Right ventricle myocardium inferior (tissue), 1 donor: ENCODE results near the gene KBTBD12. TPM values are rescaled to one million over a fixed set of nuclear protein-coding genes. Genes with fewer than 3 reads are reported as not detected.
A peak's percentile ranks its signal among the peaks of the same experiment; 100 is the strongest.
"Not testable (repeated sequence)": the region's sequence is repeated elsewhere in the genome, so short reads cannot be mapped to it uniquely, and the experiment has no call there.

ENCODE experiments used
- ATAC-seq: fragments of 200-7000 bp; cut with Tn5 transposase; one replicate; pipeline ENCODE4 v1.9.1; 2020; ENCODE audit warnings: mild to moderate bottlenecking, moderate library complexity
- DNase-seq: peaks from one replicate; pipeline ENCODE4 v3.0.0; 2021; ENCODE audit errors: missing footprints
- intact Hi-C: fragments of 100-400 bp; cut with DNase I; formaldehyde crosslinking; loops from one replicate; pipeline ENCODE4 v1.11.0; 2022
- total RNA-seq: library from RNA; stranded (reverse); fragmentation: NEBNext Ultra II Directional; extraction: Animal tissue kit (Norgen Biotek cat#: 25700); gene quantifications from one replicate; pipeline ENCODE4 v1.2.1, GENCODE V29; 2021
- donor health status: DM: no; HTN: yes; CAD: no; lungs with severe emphysema.

Gene KBTBD12
- total RNA-seq, 1 donor from 2014 or later: 29.7 TPM

DNA sequence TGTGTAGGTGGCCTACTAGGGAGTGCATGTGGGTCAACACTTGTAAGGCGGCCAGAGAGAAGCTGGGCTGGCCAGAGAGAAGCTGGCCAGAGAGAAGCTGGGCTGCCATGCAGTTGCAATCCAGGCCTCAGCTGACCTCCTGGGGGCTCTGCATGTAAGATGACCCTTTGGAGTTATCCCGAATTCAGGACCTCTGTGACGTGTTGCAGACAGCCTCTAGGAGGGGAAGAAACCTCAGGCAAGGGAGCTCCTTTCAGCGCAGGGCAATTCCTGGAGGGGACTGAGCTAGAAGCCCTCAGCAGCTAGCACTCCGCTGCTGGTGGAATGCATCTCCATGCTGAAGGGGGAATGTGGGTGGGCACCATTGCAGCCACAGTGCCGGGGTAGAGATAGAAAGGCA, 15.8 kb upstream of the KBTBD12 start:
- ATAC-seq (no peak), DNase-seq (no peak)
- intact Hi-C loops: no loop called here

- DNase-seq (no peak), ATAC-seq (no peak)
- intact Hi-C loops: no loop called here
These were observed 15.3 kb upstream of the KBTBD12 start for GRCh38 chr3:127899766-127900165.

GRCh38 chr3:127900536-127900935, 14.5 kb upstream of the KBTBD12 start:
- ATAC-seq (no peak), DNase-seq (no peak)
- intact Hi-C loops: no loop called here

- no peak for DNase-seq
- ATAC-seq: no peak
- intact Hi-C loops: no loop called here
These were observed 12.5 kb upstream of the KBTBD12 start for GRCh38 chr3:127902486-127902885.

DNA sequence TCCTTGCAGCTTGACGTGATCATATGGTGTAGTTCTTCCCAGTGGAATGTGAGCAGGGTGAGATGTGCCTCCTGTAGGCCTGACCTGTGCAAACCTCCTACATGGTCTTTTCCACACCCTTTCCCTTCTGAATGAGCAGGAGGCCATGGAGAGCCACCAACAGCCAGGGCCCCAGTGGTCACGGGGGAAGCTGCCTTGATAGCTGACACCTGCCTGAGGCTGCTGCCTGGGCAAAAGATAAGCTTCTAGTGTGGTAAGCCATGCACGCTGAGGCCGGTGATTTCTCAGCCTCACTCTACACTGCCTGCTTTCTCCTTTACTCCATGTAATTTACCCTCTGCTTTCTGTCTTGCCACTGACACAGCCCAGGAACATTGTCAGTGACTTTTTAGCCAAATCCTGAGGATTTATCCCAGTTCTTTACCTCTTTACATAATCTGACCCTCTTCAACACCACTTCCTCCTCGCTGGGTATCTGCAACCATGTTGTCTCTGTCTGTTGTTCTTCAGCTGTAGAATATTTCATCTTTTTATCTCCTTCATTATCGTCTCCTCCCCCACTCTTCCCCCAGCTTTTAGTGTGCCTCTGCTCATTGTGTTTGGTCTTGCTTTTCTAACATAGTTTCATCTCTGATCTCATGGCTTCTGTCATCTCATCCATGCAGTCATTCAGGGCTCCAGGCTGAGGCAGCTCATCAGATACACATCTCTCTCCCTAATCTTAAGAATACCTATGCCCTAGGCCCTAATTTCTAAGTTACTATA, 11.2 kb upstream of the KBTBD12 start:
- ATAC-seq (no peak), DNase-seq (no peak)
- intact Hi-C loops: no loop called here

- ATAC-seq (no peak), DNase-seq (no peak)
- intact Hi-C loops: no loop called here
These were observed 9.5 kb upstream of the KBTBD12 start for GRCh38 chr3:127905556-127905955.

DNA sequence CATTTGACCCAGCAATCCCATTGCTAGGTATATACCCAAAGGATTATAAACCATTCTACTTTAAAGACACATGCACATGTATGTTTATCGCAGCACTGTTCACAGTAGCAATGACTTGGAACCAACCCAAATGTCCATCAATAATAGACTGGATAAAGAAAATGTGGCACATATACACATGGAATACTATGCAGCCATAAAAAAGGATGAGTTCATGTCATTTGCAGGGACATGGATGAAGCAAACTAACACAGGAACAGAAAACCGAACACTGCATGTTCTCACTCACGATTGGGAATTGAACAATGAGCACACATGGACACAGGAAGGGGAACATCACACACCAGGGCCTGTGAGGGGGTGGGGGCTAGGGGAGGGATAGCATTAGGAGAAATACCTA, 8.4 kb upstream of the KBTBD12 start:
- intact Hi-C loops, DNase-seq, ATAC-seq: not testable (repeated sequence)

DNA sequence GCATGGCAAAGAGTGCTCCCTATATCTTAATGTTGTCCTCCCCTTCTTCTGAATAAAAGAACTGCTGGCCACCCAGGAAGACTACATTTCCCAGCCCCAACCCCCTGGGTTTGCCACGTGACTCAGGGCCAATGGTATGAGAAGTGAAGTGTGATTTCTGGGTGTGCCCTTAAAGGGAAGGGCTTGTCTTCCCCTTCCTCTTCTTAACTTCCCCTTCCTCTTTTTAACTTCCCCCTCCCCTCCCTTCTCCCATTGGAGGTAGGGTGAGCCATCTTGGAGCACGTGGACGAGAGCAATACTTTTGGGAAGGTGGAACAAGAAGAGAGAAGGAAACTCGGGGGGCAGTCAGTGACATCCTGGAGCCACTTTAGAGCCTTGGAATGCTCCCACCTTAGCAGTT, 6.8 kb upstream of the KBTBD12 start:
- ATAC-seq (peak; percentile 55), DNase-seq (no peak)
- intact Hi-C loops: no loop called here

GRCh38 chr3:127908951-127909350, 6.1 kb upstream of the KBTBD12 start:
- ATAC-seq (no peak), DNase-seq (no peak)
- intact Hi-C loops: no loop called here

DNA sequence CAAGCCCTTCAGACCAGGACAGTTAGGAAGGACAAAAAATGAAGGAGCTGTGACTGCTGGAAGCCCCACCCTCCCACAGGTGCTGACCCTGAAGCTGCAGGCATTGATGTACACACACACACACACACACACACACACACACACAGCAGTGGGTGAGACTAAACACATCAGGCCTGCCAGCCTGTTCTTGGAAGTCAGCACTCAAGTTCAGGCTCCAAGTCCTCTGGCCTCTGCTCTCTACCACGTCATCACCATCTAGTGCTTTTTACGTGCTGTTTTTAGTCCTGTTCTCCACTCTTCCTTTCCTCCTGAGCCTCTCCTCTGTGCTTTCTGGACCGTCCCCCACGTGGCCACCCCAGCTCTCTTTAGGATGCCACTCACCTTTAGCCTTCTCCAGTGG, 5.4 kb upstream of the KBTBD12 start:
- ATAC-seq (peak; percentile 29), DNase-seq (no peak)
- intact Hi-C loops: no loop called here

- intact Hi-C loops: no loop called here
- DNase-seq: no peak
These were observed 3.6 kb upstream of the KBTBD12 start for GRCh38 chr3:127911421-127911931.

GRCh38 chr3:127913841-127914240, 1.2 kb upstream of the KBTBD12 start:
- intact Hi-C loops: loop anchor here (2.0 kb wide), 1 partner anchor 91 kb away; the partner anchor contains the start of gene MGLL
- not testable (repeated sequence) for ATAC-seq, DNase-seq

More at GRCh38 chr3:127911421-127911931, 3.6 kb upstream of the KBTBD12 start:
- peak; percentile 59 for ATAC-seq

DNA sequence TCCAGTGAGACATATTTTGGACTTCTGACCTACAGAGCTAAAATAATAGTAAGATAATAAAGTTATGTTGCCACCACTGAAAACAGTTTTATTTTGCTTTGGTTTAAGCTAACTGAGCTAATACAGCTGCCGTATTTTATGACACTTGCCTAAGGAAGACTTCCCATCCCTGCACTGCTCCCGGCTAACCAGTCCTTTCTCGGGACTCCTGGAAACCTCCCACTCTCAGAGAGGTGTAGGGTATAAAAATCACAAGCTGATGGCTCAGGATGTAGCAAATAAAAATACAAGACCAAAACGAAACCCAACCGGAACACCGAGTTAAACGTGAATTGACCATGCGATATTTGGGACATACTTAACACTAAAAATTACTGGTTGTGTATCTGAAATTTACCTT, 448 bp upstream of the KBTBD12 start:
- intact Hi-C loops: no loop called here
- no peak for ATAC-seq
- no peak for DNase-seq

- ATAC-seq (no peak), DNase-seq (no peak)
- intact Hi-C loops: loop anchor here (5.0 kb wide), 2 partner anchors 46 to 136 kb away; partner anchors contain the start of gene SEC61A1
These were observed 983 bp downstream of the KBTBD12 start for GRCh38 chr3:127915937-127916493.

- intact Hi-C loops: no loop called here
- DNase-seq (no peak), ATAC-seq (no peak)
These were observed 5.7 kb downstream of the KBTBD12 start for GRCh38 chr3:127920738-127921137.

DNA sequence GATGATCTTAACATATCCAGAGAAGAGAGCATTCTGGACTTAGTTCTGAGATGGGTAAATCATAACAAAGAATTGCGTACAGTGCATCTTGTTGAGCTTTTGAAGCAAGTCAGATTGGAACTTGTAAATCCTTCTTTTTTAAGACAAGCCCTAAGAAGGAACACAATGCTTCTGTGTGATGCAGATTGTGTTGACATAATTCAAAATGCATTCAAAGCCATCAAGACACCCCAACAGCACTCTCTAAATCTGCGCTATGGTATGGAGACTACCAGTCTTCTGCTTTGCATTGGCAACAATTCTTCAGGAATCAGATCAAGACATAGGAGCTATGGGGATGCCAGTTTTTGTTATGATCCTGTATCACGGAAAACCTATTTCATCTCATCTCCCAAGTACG, 8.6 kb downstream of the KBTBD12 start:
- intact Hi-C loops: no loop called here
- ATAC-seq (no peak), DNase-seq (no peak)

DNA sequence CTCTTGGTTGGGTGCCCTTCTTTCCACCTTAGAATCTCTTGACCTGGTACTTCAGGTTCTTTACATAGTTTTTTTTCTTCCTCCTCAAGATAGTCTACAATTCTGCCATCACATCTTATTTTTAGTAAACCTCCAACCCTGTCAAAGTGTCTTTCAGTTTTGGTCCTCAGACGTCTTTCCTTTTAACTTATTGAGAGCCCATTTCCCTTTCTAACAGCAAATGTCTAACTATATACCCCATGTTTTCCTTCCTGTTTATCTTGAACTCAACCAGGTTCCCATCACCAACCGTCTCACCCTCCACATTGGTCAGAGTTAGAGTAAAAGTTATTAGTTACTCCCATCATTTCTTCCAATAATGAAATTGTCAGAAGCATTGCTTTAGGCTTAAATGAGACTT, 10.4 kb downstream of the KBTBD12 start:
- no peak for ATAC-seq
- no peak for DNase-seq
- intact Hi-C loops: no loop called here

DNA sequence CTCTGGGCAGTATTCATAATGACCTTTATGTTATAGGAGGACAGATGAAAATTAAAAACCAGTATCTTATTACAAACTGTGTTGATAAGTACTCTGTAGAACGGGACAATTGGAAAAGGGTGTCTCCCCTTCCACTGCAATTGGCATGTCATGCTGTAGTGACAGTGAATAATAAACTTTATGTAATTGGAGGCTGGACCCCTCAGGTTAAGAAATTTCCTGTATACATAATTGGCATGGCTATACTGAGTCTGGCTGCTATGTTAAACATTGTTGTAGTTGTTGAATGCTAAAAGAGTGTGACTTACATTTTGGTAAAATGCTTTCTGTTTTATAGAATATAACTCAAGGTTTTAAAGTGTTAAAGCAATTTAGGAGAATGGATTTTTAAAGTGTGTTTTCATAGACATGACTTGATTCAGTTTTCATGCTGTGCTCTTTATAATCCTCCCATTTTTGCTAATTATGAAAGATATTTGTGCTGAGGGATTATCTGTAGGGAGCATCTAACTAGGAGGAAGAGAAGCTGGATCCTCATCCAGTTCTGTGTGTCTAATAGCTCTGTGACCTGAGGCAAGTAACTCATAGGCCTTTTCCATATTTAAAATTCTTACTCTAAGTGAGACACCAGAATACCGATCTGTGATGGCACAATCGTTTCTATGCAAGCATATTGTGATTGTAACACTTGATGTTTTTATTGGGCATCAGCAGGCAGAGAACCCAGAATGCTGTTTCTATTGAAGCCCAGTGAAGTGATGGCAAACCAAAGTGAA, 13.0 kb downstream of the KBTBD12 start:
- intact Hi-C loops: no loop called here
- ATAC-seq (no peak), DNase-seq (no peak)

DNA sequence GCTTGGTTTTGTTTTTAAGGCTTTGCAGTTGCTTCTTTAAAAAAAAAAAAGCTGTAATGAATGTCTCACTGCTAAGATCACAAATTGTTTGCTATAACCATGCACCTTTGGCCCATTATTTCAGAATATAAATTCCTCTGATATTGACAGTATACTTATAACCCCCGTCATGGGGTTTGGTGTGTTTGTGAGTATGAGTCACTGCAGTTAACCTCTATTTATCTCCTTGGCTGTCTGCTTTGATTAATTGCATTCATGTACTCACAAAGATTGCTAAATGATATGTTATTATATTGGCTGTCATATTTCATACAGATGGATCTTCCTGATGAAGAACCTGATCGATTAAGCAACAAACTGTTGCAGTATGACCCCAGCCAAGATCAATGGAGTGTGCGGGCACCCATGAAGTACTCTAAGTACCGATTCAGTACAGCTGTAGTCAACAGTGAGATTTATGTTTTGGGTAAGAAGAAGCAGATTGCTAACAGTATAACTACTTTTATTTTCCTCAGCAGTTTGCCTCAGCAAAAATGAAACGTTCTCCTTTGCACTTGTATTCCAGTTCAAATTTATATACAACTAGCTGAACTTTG, 14.9 kb downstream of the KBTBD12 start:
- ATAC-seq: no peak
- intact Hi-C loops: no loop called here
- DNase-seq: no peak
